ENCODE results near the gene MED13L.

DNA sequence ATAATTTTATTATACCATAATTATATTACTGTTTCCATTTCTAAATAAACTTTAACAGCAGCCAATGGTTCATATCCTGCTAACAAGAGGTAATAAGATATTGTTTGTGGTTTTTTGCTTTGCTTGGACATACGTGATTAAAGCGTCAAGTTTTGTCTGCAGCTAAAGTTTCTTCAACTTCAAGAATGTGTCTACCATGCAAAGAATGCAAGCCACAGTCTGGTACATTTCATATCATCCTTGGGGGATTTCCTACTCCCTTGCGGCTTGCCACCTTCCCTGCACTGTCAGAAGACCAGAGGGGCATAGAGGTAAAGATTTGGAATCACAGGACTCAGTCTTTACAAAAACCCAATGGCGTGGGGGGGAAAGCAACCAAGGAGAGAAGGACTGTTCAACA, 125.2 kb downstream of the MED13L start:
- TF ChIP-seq, protein P1, sequence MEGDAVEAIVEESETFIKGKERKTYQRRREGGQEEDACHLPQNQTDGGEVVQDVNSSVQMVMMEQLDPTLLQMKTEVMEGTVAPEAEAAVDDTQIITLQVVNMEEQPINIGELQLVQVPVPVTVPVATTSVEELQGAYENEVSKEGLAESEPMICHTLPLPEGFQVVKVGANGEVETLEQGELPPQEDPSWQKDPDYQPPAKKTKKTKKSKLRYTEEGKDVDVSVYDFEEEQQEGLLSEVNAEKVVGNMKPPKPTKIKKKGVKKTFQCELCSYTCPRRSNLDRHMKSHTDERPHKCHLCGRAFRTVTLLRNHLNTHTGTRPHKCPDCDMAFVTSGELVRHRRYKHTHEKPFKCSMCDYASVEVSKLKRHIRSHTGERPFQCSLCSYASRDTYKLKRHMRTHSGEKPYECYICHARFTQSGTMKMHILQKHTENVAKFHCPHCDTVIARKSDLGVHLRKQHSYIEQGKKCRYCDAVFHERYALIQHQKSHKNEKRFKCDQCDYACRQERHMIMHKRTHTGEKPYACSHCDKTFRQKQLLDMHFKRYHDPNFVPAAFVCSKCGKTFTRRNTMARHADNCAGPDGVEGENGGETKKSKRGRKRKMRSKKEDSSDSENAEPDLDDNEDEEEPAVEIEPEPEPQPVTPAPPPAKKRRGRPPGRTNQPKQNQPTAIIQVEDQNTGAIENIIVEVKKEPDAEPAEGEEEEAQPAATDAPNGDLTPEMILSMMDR (optimal IDR thresholded peaks at IDR 0.05 in 1 of 3, IDR thresholded peaks at IDR 0.05 in 1 of 3, conservative IDR thresholded peaks at IDR 0.05 in 1 of 3; ENCODE audit: extremely low read depth in 1 of 3, insufficient read depth in 2 of 3, low read length in 3 of 3) = no peak
- no peak for TF ChIP-seq EZH2 (IDR thresholded peaks at IDR 0.05; ENCODE audit: low read length)

All from keratinocyte (primary cell).